ENCODE measurements around the gene CNIH2.

Gene CNIH2

DNA sequence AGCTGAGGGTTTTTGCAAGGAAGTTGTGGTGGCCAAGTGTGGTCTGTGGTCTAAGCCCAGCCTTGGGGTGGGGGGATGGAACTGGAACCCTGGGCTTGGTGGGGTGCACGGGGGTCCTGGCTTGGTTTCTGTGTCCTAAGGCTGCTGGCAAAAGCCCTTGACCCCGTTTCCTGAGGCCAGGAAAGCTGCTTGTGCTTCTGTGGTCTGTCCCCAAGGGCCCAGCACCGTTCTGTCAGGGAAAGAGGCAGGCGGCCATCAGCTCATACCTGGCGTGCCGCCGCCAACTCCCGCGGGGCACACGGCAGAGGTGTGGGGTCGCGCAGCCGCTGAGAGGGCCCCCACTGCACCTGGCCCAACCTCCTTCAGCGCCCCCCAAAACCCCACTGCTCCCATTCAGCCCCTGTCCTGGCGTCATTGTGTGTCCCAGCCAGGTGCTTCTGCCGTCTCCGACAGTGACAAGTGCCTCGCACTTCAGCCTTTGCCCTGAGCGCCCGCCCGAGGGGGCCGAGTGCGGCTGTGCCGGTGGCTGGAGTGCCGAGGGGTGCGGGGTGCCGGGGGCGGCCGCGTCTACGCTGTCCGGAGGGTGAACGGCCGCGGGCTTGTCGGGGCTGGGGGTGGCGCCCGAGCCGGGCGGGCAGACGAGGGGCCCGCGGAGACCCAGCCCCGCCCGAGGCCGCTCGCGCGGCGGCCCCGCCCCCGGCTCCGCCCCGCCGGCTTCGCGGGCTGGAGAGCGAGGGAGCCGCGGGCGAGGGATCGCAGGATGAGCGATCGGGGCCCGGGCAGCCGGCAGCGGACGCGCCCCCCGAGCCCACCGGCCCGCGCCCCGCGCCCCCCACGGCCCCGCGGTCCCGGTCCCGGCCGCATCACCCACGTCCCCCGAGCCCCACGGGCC lies at the start of gene CNIH2 (continued):
- TF ChIP-seq ZBTB48 (tag by site-specific recombination; IDR thresholded peaks at IDR 0.05): no peak
- no peak for TF ChIP-seq ZNF184 (tag by site-specific recombination; IDR thresholded peaks at IDR 0.05)
- TF ChIP-seq, protein P1, sequence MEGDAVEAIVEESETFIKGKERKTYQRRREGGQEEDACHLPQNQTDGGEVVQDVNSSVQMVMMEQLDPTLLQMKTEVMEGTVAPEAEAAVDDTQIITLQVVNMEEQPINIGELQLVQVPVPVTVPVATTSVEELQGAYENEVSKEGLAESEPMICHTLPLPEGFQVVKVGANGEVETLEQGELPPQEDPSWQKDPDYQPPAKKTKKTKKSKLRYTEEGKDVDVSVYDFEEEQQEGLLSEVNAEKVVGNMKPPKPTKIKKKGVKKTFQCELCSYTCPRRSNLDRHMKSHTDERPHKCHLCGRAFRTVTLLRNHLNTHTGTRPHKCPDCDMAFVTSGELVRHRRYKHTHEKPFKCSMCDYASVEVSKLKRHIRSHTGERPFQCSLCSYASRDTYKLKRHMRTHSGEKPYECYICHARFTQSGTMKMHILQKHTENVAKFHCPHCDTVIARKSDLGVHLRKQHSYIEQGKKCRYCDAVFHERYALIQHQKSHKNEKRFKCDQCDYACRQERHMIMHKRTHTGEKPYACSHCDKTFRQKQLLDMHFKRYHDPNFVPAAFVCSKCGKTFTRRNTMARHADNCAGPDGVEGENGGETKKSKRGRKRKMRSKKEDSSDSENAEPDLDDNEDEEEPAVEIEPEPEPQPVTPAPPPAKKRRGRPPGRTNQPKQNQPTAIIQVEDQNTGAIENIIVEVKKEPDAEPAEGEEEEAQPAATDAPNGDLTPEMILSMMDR (tag by site-specific recombination; IDR thresholded peaks at IDR 0.05): no peak
- no peak for TF ChIP-seq ZNF768 (tag by site-specific recombination; IDR thresholded peaks at IDR 0.05)
- no peak for TF ChIP-seq ZFHX2 (tag by site-specific recombination; conservative IDR thresholded peaks at IDR 0.05)
- TF ChIP-seq, protein P2, sequence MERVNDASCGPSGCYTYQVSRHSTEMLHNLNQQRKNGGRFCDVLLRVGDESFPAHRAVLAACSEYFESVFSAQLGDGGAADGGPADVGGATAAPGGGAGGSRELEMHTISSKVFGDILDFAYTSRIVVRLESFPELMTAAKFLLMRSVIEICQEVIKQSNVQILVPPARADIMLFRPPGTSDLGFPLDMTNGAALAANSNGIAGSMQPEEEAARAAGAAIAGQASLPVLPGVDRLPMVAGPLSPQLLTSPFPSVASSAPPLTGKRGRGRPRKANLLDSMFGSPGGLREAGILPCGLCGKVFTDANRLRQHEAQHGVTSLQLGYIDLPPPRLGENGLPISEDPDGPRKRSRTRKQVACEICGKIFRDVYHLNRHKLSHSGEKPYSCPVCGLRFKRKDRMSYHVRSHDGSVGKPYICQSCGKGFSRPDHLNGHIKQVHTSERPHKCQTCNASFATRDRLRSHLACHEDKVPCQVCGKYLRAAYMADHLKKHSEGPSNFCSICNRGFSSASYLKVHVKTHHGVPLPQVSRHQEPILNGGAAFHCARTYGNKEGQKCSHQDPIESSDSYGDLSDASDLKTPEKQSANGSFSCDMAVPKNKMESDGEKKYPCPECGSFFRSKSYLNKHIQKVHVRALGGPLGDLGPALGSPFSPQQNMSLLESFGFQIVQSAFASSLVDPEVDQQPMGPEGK (tag by site-specific recombination; IDR thresholded peaks at IDR 0.05): peak; percentile 31; the same call in 1 of the 2 replicates
- peak; percentile 71 for TF ChIP-seq GLIS2 (tag by site-specific recombination; IDR thresholded peaks at IDR 0.05)
- TF ChIP-seq RBAK (tag by site-specific recombination; IDR thresholded peaks at IDR 0.05): no peak
- no peak for TF ChIP-seq ZNF112 (tag by site-specific recombination; IDR thresholded peaks at IDR 0.05)
- 0 out of 2 replicates have a peak, but pooled peaks have one; percentile 14 for TF ChIP-seq ZIC2 (tag by site-specific recombination; IDR thresholded peaks at IDR 0.05)
- TF ChIP-seq ZBTB8A (tag by site-specific recombination; IDR thresholded peaks at IDR 0.05): peak; percentile 64
- TF ChIP-seq GLIS1 (tag by site-specific recombination; IDR thresholded peaks at IDR 0.05): peak; percentile 27; the same call in 1 of the 2 replicates
- TF ChIP-seq, protein P3, sequence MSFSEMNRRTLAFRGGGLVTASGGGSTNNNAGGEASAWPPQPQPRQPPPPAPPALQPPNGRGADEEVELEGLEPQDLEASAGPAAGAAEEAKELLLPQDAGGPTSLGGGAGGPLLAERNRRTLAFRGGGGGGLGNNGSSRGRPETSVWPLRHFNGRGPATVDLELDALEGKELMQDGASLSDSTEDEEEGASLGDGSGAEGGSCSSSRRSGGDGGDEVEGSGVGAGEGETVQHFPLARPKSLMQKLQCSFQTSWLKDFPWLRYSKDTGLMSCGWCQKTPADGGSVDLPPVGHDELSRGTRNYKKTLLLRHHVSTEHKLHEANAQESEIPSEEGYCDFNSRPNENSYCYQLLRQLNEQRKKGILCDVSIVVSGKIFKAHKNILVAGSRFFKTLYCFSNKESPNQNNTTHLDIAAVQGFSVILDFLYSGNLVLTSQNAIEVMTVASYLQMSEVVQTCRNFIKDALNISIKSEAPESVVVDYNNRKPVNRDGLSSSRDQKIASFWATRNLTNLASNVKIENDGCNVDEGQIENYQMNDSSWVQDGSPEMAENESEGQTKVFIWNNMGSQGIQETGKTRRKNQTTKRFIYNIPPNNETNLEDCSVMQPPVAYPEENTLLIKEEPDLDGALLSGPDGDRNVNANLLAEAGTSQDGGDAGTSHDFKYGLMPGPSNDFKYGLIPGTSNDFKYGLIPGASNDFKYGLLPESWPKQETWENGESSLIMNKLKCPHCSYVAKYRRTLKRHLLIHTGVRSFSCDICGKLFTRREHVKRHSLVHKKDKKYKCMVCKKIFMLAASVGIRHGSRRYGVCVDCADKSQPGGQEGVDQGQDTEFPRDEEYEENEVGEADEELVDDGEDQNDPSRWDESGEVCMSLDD (tag by site-specific recombination; IDR thresholded peaks at IDR 0.05): peak; percentile 33; the same call in 1 of the 2 replicates
- no peak for TF ChIP-seq ZNF521 (tag by site-specific recombination; IDR thresholded peaks at IDR 0.05)
- no peak for TF ChIP-seq ZNF624 (tag by site-specific recombination; IDR thresholded peaks at IDR 0.05)
- TF ChIP-seq, protein P4, sequence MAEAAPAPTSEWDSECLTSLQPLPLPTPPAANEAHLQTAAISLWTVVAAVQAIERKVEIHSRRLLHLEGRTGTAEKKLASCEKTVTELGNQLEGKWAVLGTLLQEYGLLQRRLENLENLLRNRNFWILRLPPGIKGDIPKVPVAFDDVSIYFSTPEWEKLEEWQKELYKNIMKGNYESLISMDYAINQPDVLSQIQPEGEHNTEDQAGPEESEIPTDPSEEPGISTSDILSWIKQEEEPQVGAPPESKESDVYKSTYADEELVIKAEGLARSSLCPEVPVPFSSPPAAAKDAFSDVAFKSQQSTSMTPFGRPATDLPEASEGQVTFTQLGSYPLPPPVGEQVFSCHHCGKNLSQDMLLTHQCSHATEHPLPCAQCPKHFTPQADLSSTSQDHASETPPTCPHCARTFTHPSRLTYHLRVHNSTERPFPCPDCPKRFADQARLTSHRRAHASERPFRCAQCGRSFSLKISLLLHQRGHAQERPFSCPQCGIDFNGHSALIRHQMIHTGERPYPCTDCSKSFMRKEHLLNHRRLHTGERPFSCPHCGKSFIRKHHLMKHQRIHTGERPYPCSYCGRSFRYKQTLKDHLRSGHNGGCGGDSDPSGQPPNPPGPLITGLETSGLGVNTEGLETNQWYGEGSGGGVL (tag by site-specific recombination; IDR thresholded peaks at IDR 0.05): no peak
- TF ChIP-seq ZEB2 (tag by site-specific recombination; IDR thresholded peaks at IDR 0.05): 0 out of 2 replicates have a peak, but pooled peaks have one; percentile 28
- no peak for TF ChIP-seq ZNF24 (tag by site-specific recombination; IDR thresholded peaks at IDR 0.05)
- peak; percentile 28; the same call in 1 of the 2 replicates for TF ChIP-seq KLF8 (tag by site-specific recombination; IDR thresholded peaks at IDR 0.05)
- TF ChIP-seq PRDM1 (tag by site-specific recombination; IDR thresholded peaks at IDR 0.05): no peak
